ENCODE results near the gene FNIP2.
"Not testable (repeated sequence)": the region's sequence is repeated elsewhere in the genome, so short reads cannot be mapped to it uniquely, and the experiment has no call there.

The FNIP2 gene

DNA sequence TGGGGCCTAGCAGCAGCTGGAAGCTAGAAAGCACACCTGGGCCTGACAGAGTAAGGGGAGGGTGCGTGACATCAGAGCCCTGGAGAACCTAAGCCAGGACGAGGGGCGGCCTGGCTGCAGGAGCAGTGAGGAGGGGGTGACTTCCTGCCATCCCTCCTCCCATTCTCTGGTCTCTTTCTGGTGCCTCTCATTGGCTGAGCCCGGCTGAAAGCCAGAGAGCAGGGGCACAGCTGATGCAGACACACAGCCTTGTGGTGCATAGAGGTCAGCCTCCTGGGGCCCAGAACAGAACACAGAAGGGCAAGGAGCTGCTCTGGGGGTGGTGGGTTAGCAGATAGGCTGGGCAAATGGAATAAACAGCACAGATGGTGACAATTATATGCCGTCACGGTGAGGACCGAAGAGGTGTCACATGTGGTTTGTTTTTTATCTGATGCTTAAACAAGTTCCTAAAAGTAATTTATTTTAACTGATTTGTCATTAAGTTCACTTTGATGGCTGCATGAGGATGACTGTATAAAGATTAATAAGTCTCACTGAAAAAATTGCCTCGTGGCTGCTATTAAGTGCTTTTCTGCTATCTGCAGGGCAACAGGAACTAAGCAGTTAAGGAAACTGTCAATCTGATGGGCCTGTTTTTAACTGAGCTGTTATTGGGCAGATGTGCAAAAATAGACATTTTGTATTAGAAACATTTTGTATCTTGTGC, 102.0 kb downstream of the FNIP2 start:
- DNase-seq (ENCODE audit: low read depth) = no peak

DNA sequence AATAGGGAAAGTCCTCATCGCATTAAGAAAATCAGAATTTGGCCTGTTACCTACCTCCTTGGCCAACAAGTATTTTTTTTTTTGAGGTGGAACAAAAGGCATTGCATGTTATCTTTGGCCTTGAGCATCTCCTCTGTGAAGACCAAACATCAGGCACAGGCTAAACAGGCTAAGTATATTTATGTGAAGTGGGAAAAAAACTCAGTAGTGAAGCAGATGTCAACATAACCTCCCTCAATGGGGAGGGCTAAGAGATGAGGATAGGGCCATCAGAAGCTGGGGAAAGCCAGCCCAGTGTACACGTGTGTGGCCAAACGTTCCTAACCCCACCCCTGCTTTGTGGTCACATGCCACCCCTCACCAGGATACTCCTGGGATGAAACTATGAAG, 102.5 kb downstream of the FNIP2 start:
- no peak for DNase-seq (ENCODE audit: low read depth)

DNA sequence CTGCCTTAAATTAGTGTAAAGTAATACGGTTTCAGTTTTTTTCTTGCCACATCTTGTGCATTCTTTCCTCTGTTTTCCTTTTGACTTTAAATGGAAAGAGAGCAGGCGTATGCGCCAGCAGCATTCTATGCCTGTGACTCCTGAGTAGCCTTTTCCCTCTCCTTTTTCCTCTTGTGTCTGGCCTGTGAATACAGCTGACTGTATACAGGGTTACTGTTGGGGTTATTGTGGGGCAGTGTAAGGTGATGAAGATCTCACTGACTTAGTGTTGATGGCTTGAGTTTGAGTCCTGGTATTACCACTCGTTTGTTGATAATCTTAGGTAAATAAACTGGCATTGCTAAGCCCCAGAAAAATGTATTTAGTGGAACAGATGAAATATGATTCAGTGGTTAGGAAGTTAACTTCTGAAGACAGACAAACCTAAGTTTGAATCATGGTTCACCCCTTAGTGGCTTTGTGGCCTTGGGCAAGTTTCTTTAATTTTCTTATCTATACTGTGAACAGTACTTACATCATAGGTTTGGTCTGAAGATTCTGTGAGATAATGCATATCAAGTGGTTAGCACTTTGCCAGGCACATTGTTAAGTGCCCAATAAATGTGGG, 105.1 kb downstream of the FNIP2 start:
- no peak for DNase-seq (ENCODE audit: low read depth)

DNA sequence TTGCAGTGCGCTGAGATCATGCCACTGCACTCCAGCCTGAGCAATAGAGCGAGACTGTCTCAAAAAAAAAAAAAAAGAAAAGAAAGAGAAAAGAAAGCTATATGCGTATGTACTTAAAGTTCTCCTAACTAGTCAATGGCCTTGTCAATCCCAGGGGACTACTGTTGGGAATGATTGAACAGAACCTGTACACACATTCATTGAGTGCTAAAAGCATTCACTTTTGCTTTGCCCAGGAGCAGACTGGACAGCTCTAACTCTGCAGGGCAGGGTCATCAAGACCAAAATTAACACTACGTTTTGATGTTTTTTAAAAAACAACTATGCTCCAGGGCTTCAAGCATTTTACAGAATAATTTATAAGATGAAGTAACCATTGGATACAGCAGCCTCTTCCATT, 106.2 kb downstream of the FNIP2 start:
- no peak for DNase-seq (ENCODE audit: low read depth)

DNA sequence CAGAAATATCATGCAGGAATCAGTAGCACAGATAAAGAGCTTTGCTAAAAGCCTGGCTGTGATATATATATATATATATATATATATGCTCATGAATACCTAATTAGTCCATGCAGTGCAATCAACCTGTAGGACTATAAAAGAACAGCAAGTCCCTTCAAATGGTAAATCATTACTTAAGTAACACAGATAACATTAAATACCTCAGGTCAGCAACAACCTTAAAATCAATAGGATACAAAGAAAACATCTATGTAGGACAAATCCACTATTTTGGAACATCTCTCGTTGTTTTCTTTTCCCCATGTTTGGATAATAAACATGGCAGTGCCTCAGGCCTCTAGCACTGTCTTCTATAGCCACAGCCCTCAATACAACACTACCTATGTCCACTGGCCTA, 106.6 kb downstream of the FNIP2 start:
- DNase-seq (ENCODE audit: low read depth) = no peak

DNA sequence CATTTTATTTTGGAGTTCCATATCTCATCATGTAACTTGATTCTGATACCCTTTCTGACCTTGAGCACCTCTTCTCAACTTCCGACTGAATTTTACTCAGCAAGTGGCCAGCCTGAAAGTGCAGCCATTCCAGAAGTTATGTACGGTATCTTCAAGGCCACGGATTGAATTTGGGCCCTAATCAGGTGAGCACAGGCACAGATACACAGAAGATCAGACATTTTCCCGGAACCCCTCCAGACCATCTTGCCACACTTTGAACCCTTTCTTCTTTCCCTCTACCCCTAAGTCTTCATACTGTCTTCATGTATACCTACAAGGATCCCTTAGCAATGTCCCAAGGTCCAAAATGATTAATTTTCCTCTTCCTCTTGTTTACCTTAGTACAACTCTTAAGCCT, 108.2 kb downstream of the FNIP2 start:
- no peak for DNase-seq (ENCODE audit: low read depth)

DNA sequence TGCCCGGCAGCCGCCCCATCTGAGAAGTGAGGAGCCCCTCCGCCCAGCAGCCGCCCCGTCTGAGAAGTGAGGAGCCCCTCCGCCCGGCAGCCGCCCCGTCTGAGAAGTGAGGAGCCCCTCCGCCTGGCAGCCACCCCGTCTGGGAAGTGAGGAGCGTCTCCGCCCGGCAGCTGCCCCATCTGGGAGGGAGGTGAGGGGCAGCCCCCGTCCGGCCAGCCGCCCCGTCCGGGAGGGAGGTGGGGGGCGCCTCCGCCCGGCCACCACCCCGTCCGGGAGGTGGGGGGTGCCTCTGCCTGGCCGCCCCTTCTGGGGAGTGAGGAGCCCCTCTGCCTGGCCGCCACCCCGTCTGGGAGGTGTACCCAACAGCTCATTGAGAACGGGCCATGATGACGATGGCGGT, 113.3 kb downstream of the FNIP2 start:
- DNase-seq (ENCODE audit: low read depth) = not testable (repeated sequence)

DNA sequence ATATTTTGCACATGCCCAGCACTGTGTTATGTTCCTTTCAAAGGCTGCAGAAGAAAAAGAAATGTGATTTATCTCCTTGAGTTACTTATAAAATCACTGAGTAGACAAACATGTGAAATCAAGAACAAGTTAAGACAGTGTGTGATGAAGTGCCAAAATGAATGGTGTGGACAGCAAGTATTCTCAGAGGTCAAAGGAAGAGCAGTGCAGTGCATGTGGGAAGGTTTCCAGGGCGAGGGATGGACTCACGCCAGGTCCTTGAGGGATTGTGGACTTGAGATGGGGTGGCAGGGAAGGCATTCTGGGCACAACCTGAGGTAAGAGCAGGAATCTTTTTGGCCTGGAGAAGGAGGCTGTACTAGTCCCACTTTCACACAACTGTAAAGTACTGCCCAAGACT, 115.5 kb downstream of the FNIP2 start:
- DNase-seq (ENCODE audit: low read depth) = no peak

DNA sequence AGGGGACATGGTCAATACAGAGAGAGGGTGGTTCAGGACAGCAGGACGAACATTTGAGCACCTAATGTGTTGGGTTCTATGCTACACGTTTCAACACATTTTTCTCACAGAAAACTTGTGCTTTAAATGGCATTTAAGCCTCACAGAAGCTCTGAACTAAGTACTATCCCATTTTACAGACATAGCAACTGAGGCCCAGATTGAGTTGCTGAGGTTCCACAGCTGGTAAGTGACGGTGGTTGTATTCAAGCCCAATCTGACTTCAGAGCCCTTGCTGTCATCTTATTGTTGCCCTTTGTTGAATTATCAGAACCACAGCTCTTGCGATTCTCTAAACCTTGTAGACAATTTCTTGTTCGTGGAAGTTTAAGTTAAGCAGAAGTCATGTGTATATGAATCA, 116.7 kb downstream of the FNIP2 start:
- DNase-seq (ENCODE audit: low read depth) = no peak

DNA sequence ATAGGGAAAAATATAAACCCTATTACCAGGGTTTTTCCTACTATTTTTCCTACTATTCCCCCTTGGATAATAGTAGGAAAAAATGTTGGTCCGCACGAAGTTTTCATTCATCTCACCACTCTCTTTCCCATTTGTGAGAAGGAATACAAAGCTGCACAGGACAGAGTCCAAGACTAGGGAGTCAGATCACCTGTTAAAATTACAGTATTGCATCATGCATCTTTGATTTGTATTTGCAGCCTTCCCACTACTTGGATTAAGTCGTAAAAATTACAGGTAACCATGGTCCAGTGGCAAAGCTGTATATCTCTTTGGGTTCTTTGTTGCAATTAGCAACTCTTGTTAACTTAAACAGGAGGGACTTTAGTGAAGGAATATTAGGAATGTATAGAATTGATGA, 121.5 kb downstream of the FNIP2 start:
- DNase-seq (ENCODE audit: low read depth) = no peak

DNA sequence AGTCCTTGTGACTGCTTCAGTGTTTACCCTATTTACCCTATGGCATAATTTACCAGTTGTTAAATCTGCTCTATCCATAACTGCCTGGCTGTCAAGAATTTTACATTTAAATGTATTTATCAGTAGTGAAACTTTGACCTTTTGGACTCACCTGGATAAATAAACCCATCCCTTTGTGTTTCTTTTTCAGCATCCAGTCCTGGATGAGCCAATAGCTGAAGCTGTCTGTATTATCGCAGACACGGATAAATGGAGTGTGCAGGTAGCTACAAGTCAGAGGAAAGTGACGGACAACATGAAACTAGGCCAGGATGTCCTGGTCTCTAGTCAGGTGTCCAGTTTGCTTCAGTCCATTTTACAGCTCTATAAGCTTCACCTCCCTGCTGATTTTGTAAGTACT, 122.4 kb downstream of the FNIP2 start:
- no peak for DNase-seq (ENCODE audit: low read depth)

DNA sequence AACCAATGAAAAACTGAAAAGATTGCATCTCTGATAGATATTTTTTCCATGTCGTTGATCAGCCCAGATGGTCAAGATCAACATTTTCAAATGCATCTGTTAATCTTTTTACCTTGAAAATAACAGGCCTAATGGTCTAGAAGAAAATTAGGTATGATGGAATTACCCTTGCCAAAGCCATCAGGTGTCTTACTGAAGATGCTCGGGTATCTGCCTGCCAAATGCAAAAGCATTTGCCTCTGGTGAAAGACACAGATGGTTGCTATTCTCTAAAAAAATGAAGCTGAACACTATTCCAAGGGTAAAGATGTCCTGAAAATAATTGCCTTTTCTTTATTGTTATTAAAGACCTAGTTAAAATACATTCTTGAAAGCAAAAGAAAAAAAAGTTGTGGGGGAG, 126.0 kb downstream of the FNIP2 start:
- DNase-seq (ENCODE audit: low read depth) = no peak

DNA sequence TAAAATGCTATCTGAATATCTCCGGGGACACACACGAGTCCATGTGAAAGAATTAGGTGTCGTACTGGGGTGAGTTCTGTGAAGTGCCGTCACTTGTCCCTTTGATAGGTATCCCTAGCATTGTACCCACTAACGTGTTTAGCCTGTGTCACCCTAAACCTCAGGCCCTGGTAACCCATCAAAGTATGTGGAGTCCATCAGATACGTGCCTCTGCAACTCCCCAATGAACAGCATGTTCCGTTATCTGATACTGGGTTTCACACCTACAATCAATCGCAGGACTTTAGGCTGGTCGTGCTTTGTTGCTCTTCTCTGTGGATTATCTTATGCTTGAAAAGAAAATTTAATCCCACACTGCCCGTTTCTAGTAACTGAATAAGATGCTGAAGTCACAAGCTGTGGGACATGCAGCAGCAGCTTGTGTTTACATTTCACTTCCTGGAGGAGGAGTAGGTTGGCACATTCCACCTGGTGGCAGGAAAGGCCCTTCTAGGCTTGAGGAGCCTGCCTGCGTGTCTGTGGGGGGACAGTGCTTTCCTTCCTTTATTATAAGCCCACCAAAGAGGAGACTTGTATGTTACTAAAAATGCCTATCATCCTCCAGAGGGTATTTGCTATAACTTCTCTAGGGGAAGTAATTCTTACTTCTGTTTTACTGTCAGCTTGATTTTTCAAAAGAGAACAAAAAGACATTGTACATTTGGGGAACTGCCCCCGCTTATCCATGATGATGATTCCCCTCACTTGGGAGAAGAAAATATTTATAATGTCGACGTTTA, 127.2 kb downstream of the FNIP2 start:
- no peak for DNase-seq (ENCODE audit: low read depth)

DNA sequence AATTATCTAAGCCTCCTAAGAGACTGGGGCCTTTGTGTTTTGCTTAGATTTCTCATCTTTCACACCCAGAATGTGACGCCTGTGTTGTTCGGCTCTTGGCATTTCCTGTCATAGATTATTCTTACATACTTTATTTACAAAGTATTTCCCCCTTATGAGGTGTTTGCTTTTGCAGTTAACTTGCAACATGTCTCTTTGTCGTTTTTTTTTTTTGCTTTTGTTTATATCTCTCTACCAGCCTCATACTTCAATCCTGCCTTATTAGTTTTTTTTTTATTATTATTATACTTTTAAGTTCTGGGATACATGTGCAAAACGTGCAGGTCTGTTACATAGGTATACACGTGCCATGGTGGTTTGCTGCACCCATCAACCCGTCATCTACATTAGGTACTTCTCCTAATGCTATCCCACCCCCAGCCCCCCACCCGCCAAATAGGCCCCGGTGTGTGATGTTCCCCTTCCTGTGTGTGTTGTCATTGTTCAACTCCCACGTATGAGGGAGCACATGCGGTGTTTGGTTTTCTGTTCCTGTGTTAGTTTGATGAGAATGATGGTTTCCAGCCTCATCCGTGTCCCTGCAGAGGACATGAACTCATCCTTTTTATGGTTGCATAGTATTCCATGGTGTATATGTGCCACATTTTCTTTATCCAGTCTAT, 127.9 kb downstream of the FNIP2 start:
- not testable (repeated sequence) for DNase-seq (ENCODE audit: low read depth)

DNA sequence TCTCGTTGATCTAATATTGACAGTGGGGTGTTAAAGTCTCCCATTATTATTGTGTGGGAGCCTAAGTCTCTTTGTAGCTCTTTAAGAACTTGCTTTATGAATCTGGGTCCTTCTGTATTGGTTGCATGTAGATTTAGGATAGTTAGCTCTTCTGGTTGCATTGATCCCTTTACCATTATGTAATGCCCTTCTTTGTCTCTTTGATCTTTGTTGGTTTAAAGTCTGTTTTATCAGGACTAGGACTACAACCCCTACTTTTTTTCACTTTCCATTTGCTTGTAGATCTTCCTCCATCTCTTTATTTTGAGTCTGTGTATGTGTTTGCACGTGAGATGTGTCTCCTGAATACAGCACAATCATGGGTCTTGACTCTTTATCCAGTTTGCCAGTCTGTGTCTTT, 131.6 kb downstream of the FNIP2 start:
- not testable (repeated sequence) for DNase-seq (ENCODE audit: low read depth)

DNA sequence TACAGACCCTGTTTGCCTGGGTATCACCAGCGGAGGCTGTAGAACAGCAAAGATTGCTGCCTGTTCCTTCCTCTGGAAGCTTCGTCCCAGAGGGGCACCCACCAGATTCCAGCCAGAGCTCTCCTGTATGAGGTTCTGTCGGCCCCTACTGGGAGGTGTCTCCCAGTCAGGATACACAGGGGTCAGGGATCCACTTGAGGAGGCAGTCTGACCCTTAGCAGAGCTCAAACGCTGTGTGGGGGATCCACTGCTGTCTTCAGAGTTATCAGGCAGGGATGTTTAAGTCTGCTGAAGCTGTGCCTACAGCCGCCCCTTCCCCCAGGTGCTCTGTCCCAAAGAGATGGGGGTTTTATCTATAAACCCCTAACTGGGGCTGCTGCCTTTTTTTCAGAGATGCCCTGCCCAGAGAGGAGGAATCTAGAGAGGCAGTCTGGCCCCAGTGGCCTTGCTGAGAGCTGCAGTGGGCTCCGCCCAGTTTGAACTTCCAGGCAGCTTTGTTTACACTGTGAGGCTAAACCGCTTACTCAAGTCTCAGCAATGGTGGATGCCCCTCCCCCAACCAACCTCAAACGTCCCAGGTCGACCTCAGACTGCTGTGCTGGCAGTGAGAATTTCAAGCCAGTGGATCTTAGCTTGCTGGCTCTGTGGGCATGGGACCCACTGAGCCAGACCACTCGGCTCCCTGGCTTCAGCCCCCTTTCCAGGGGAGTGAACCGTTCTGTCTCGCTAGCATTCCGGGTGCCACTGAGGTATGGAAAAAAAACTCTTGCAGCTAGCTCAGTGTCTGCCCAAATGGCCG, 133.7 kb downstream of the FNIP2 start:
- DNase-seq (ENCODE audit: low read depth) = not testable (repeated sequence)

DNA sequence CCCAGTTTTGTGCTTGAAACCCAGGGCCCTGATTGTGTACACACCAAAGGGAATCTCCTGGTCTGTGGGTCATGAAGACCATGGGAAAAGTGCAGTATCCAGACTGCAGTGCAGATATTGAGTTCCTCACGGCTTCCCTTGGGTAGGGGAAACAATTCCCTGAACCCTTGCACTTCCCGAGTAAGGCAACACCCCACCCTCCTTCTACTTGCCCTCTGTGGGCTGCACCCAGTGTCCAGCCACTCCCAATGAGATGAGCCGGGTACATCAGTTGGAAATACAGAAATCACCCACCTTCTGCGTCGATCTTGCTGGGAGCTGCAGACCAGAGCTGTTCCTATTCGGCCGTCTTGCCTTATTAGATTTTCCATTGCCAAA, 134.2 kb downstream of the FNIP2 start:
- DNase-seq (ENCODE audit: low read depth) = no peak

DNA sequence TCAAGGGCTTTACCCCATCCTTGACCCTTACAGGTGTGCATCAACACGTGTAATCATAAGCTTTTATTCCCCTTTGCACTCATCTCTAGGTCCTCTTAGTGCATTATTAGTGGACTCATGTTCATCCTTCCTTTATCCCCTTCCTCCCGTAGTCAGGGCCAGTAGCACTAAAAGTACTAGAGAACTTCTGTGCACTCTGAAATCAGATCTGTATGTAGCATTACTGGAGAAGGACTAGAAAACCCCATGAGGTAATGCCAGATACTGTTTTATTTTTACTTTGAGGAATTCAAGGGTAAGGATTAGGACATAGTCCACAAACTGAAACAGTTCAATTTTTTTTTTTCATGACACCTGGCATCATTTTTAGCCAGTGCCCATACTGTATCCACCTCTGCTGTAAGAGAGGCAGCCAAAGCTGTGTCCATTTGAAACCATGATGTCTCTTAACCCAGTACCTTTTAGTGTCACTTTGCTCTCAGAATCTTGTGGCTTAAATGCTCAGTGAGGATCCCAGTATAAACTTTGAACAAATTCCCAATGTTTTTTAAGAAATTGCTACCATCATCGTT, 134.7 kb downstream of the FNIP2 start:
- DNase-seq (ENCODE audit: low read depth) = no peak

DNA sequence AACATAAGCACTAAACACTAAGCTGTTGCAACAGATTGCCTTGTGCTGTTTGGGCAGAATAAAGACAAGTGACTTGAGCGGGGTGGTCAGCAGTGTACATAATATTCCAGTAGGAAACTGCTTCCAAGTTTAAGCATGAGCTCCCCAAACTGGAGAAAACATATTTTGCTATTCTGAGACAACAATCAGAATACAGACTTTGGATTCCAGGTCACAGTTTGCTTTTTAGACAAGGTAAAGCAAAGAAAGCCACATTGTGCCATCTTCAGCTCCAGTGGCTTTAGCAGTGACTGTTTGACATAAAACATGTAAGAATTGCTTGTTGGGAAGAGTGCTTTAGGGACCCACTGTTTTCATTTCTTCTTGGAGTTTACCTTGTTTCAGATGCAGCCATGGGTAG, 136.0 kb downstream of the FNIP2 start:
- no peak for DNase-seq (ENCODE audit: low read depth)

DNA sequence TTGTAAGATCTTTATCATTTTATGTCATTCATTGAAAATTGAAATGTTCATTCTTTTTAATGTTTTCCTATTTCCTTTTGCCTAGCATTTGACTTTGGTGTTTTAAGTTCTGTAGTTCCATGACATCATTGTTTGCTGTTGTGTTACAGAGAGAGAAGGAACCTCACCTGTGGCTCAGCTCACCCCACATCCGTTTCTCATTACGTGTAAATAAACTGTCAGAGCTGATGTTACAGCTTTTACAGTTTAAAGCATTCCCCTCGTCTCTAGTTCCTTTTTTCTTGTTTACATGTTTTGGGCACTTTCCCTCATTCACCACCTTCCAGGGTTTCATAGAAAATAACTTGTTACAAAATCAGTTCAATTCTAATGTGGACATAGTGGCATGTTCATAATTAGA, 137.2 kb downstream of the FNIP2 start:
- DNase-seq (ENCODE audit: low read depth) = no peak

DNA sequence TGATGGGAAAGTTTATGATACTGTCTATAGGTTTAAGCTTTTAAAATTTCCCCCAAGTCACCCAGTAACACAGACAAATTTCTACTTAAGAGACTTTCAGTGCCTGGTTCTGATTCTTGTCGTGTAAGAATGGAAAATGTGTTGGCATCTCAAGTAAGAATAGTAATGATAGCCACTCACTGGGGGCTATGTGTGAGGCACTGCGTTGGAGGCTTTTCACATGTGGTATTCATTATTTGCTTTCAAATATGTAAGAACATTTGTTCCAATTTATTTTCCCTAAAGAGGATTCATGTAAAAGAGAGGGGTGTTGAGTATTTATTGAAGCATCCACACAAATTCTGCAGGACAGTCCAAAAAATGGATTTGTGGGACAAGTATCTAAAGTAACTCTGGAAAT, 143.6 kb downstream of the FNIP2 start:
- no peak for DNase-seq (ENCODE audit: low read depth)

DNA sequence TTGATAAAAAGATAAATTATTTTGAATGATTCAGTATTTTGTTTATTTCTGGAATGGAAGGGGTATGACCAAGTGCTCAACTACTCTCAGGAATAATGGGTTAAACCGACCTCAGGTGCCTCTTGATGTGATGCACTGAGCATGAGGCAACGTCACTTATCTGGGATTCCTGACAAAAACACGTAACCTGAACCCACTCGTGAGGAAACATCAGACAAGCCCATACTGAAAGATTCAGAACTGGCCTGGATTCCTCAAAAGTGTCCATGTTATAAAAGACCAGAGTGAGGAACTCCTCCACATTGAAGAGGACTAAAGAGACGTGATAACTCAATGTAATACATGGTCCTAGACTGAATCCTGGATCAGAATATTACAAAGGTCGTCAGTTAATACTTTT, 144.0 kb downstream of the FNIP2 start:
- DNase-seq (ENCODE audit: low read depth) = no peak
